ENCODE data around the gene LRRC27.

DNA sequence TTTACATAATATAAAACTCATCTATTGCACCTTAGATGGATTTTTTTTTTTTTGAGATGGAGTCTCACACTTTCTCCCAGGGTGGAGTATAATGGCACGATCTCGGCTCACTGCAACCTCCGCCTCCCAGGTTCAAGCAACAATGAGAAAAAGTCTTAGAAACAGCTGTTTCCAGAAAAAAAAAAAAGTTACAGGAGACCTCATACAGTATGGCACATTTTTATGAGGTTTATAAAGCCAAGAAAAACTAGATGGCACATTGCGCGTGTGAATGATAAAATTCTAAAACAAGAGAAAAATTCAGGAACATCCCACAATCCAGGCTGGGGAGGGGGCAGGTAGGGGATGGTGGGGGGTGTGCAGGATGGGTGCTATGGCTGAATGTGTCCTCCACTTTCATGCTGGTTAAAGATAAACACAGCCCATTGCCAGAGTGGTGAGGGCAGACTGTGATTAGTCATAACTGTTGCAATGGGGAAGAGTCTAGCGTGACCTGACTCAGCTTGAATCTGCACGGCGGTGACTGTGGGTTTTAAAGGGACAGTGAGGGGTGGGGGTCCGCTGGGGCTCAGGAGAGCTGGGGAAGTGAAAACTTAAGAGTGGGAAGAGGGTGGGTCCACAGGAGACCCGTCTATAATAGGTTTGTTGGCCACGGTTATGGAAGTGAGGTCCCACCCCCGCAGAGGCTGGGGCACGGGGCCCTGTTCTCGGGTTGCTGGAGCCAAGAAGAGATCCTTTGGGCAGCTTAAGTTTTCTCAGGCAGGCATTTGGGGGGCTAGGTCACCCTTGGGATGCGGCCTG is 11.9 kb upstream of the LRRC27 start:
- TF ChIP-seq, protein P1, sequence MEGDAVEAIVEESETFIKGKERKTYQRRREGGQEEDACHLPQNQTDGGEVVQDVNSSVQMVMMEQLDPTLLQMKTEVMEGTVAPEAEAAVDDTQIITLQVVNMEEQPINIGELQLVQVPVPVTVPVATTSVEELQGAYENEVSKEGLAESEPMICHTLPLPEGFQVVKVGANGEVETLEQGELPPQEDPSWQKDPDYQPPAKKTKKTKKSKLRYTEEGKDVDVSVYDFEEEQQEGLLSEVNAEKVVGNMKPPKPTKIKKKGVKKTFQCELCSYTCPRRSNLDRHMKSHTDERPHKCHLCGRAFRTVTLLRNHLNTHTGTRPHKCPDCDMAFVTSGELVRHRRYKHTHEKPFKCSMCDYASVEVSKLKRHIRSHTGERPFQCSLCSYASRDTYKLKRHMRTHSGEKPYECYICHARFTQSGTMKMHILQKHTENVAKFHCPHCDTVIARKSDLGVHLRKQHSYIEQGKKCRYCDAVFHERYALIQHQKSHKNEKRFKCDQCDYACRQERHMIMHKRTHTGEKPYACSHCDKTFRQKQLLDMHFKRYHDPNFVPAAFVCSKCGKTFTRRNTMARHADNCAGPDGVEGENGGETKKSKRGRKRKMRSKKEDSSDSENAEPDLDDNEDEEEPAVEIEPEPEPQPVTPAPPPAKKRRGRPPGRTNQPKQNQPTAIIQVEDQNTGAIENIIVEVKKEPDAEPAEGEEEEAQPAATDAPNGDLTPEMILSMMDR (IDR thresholded peaks at IDR 0.05), result no peak
- TF ChIP-seq POLR2AphosphoS5 (IDR thresholded peaks at IDR 0.05), result no peak
- no peak for TF ChIP-seq POLR2A (IDR thresholded peaks at IDR 0.05)
- no peak for TF ChIP-seq EP300 (IDR thresholded peaks at IDR 0.05)
